B cell (primary cell): ENCODE data around the gene TK2. TPM values are rescaled to one million over a fixed set of nuclear protein-coding genes. Genes with fewer than 3 reads are reported as not detected.

Experiments
- ATAC-seq: fragments of 200-7000 bp; cut with Tn5 transposase; one replicate; pipeline ENCODE4 v1.10.0; 2021; ENCODE audit warnings: low read depth, mild to moderate bottlenecking, moderate number of reproducible peaks, moderate library complexity
- CTCF ChIA-PET: fragments of 350-600 bp; sonication (Branson Sonifier 250); formaldehyde crosslinking; loops from one replicate; lab custom pipeline; 2021; ENCODE audit warnings: antibody characterized with exemption, inconsistent platforms; lab: Charles Lee
- POLR2A ChIA-PET: fragments of 350-600 bp; sonication (Branson Sonifier 250); formaldehyde crosslinking; loops from one replicate; lab custom pipeline; 2021; ENCODE audit warnings: antibody characterized with exemption; lab: Charles Lee
- DNase-seq: peaks from one replicate; pipeline ENCODE4 v3.0.0; 2013
- H2AFZ ChIP-seq: 2 replicates; pipeline ENCODE4 v1.6.1; 2012; ENCODE audit warnings: mild to moderate bottlenecking, low read depth, low read length; ENCODE audit not compliant: insufficient read depth, poor library complexity, severe bottlenecking
- H3K27ac ChIP-seq, 2 donors: 1 replicate in 1 of 2; 2 replicates in 1 of 2; pipeline ENCODE4 v1.5.1; 2012 to 2013; ENCODE audit warnings: low read length in 2 of 2, mild to moderate bottlenecking in 2 of 2, moderate library complexity in 1 of 2
- H3K27me3 ChIP-seq, 4 experiments: fragments of 200-600 bp in 1 of 4; sonication (generic) in 1 of 4; replicated peaks in 1 of 4; 1 replicate in 2 of 4; 2 replicates in 2 of 4; pipeline versions ENCODE4 v1.6.1 to v1.7.0; 2013 to 2016; ENCODE audit warnings: low read length in 3 of 4, mild to moderate bottlenecking in 2 of 4, mixed read lengths in 1 of 4, moderate library complexity in 1 of 4; ENCODE audit not compliant: insufficient read depth in 4 of 4, control insufficient read depth in 3 of 4; ENCODE audit errors: control extremely low read depth in 1 of 4
- H3K36me3 ChIP-seq, 2 experiments: replicated peaks in 1 of 2; 1 replicate in 1 of 2; 2 replicates in 1 of 2; pipeline versions ENCODE4 v1.6.1 to v1.7.1; 2013; ENCODE audit warnings: low read length in 1 of 2; ENCODE audit not compliant: insufficient read depth in 2 of 2, control insufficient read depth in 1 of 2; ENCODE audit errors: control extremely low read depth in 1 of 2, extremely low read depth in 1 of 2
- H3K4me1 ChIP-seq, 2 donors: fragments of 200-600 bp in 1 of 2; sonication (generic) in 1 of 2; 1 replicate in 1 of 2; 2 replicates in 1 of 2; pipeline versions ENCODE4 v1.5.1 to v1.6.1; 2013 to 2017; ENCODE audit warnings: low read length in 2 of 2; ENCODE audit not compliant: control insufficient read depth in 2 of 2, insufficient read depth in 2 of 2
- H3K4me2 ChIP-seq: replicated peaks from 2 replicates; pipeline ENCODE3; 2012; ENCODE audit warnings: mild to moderate bottlenecking, low read depth, low read length; ENCODE audit not compliant: poor library complexity, severe bottlenecking
- H3K4me3 ChIP-seq, 5 experiments: fragments of 200-600 bp in 1 of 5; sonication (generic) in 1 of 5; 1 replicate in 3 of 5; 2 replicates in 2 of 5; pipeline versions ENCODE4 v1.5.1 to v1.7.0; 2011 to 2016; ENCODE audit warnings: low read length in 4 of 5, mild to moderate bottlenecking in 4 of 5, low read depth in 2 of 5, control low read depth in 1 of 5, moderate library complexity in 1 of 5; ENCODE audit not compliant: insufficient read depth in 1 of 5; ENCODE audit errors: control extremely low read depth in 1 of 5, extremely low read depth in 1 of 5
- H3K79me2 ChIP-seq: fragments of 200-600 bp; sonication (generic); one replicate; pipeline ENCODE4 v1.6.0; 2016; ENCODE audit warnings: low read length; ENCODE audit not compliant: control insufficient read depth, insufficient read depth
- H3K9ac ChIP-seq: fragments of 200-600 bp; sonication (generic); 2 replicates; pipeline ENCODE4 v1.6.1; 2017; ENCODE audit warnings: mild to moderate bottlenecking, low read length, moderate library complexity
- H3K9me3 ChIP-seq, 3 donors: one replicate each; pipeline versions ENCODE4 v1.6.1 to v1.7.1; 2013; ENCODE audit warnings: low read length in 2 of 3; ENCODE audit not compliant: control insufficient read depth in 2 of 3, insufficient read depth in 1 of 3; ENCODE audit errors: control extremely low read depth in 1 of 3
- H4K20me1 ChIP-seq: 2 replicates; pipeline ENCODE4 v1.6.0; 2012; ENCODE audit warnings: mild to moderate bottlenecking, low read length; ENCODE audit not compliant: insufficient read depth, control insufficient read depth, poor library complexity, severe bottlenecking
- H3K27ac Mint-ChIP-seq: one replicate; pipeline ENCODE4 v1.8.0; 2021; ENCODE audit warnings: mixed read lengths
- H3K27me3 Mint-ChIP-seq: one replicate; pipeline ENCODE4 v1.8.0; 2021; ENCODE audit warnings: mixed read lengths
- H3K4me1 Mint-ChIP-seq: one replicate; pipeline ENCODE4 v1.8.0; 2021; ENCODE audit warnings: mixed read lengths
- H3K4me3 Mint-ChIP-seq: one replicate; pipeline ENCODE4 v1.8.0; 2021; ENCODE audit warnings: mixed read lengths
- H3K9me3 Mint-ChIP-seq: one replicate; pipeline ENCODE4 v1.8.0; 2022; ENCODE audit warnings: mixed read lengths; ENCODE audit not compliant: insufficient read depth
- EZH2 ChIP-seq: IDR thresholded peaks from 2 replicates; pipeline ENCODE4 v1.6.1; 2012; ENCODE audit warnings: borderline replicate concordance, low read depth, mild to moderate bottlenecking, moderate library complexity, low read length; ENCODE audit not compliant: insufficient read depth, poor library complexity, severe bottlenecking
- whole genome bisulfite sequencing: methylation state at CpG from one replicate; pipeline ENCODE4 v1.1.5; 2013; ENCODE audit warnings: missing lambda C conversion rate; ENCODE audit not compliant: insufficient coverage; 5-methylcytosine and 5-hydroxymethylcytosine counted together
- intact Hi-C: fragments of 100-400 bp; cut with micrococcal nuclease; formaldehyde crosslinking; loops from one replicate; pipeline ENCODE4 v1.10.0; 2022
- polyA plus RNA-seq: library from polyadenylated mRNA; depleted of rRNA; stranded (reverse); fragments of >200 nt; gene quantifications from 2 replicates; pipeline ENCODE4 v1.2.3, GENCODE V29; 2012
- total RNA-seq, 2 donors: library from RNA; stranded (reverse); fragments of 120-200 nt in 1 of 2; gene quantifications; 1 replicate in 1 of 2; 2 replicates in 1 of 2; pipeline versions ENCODE4 v1.2.3 to v1.2.4, GENCODE V29; 2013 to 2022
- TF ChIP-seq, protein P1 (sequence below): fragments of 200-600 bp; IDR thresholded peaks from one replicate; pipeline ENCODE4 v1.8.0; 2022; ENCODE audit warnings: antibody characterized with exemption, mild to moderate bottlenecking

Gene TK2
- total and polyA plus RNA-seq, 2 donors (not counting 1 experiment from before 2014, with no cell fraction given) = 2.9 to 9.7 TPM

DNA sequence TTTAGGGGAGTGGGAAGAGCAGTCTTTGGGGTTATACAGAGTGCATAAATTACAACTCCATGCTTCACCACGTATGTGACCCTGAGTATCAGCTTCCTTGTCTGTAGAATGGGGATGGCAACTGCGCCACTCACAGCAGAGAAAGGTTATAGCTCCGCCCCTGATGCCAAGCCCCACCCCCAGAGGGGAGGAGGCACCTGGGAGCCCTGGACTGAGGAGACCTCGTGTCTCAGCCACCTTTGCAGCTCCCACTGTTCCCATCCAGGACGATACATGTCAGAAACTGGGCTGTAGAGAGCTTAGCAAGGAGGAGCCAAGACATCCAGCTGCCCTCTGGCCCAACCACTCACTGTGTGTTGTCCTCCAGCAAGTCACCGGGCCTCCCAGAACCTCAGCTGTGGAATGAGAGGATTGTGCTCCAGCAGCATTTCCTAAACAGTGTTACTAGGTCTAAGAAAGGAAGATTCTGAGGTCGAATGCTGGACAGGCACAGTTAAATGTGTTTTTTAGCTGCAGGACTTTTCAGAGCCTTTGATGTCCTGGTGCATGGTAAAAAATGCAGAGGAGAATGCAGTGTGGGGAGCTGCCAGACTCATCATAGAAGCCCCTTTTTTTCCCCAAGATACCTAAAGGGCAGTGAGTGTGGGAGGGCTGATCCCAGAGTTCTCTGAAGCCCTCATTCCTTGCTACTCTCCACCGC is 73.4 kb downstream of the TK2 start:
- H3K27ac ChIP-seq = no peak overlapping the region
- H3K4me3 ChIP-seq = no peak overlapping the region
- peaks cover 16 to 21% of the 10 kb centered on the region in 2 donors for H3K4me1 ChIP-seq
- no peaks in the 10 kb centered on the region for H3K79me2 ChIP-seq
- peaks cover 14% of the 10 kb centered on the region for H3K27me3 Mint-ChIP-seq
- H3K4me3 Mint-ChIP-seq = no peak overlapping the region
- intact Hi-C loops = no loop called here
- no peak for TF ChIP-seq EZH2
- TF ChIP-seq, protein P1, sequence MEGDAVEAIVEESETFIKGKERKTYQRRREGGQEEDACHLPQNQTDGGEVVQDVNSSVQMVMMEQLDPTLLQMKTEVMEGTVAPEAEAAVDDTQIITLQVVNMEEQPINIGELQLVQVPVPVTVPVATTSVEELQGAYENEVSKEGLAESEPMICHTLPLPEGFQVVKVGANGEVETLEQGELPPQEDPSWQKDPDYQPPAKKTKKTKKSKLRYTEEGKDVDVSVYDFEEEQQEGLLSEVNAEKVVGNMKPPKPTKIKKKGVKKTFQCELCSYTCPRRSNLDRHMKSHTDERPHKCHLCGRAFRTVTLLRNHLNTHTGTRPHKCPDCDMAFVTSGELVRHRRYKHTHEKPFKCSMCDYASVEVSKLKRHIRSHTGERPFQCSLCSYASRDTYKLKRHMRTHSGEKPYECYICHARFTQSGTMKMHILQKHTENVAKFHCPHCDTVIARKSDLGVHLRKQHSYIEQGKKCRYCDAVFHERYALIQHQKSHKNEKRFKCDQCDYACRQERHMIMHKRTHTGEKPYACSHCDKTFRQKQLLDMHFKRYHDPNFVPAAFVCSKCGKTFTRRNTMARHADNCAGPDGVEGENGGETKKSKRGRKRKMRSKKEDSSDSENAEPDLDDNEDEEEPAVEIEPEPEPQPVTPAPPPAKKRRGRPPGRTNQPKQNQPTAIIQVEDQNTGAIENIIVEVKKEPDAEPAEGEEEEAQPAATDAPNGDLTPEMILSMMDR = no peak
- H3K4me2 ChIP-seq = no peak overlapping the region
- no peak overlapping the region for H3K9ac ChIP-seq
- H3K9me3 ChIP-seq = no peaks in the 10 kb centered on the region
- no peak overlapping the region for H2AFZ ChIP-seq
- ChIA-PET POLR2A (no interaction called here), CTCF (interaction anchor here (0.6 to 10.5 kb wide), 24 partner anchors 11 to 391 kb away, joined by 3 to 91 read pairs (median 4); partner anchors contain the start of gene CKLF)
- peak; percentile 47 for DNase-seq
- WGBS = 65% methylated on average over 6 of the region's 8 CpGs
- peaks cover 19% of the 10 kb centered on the region for H3K4me1 Mint-ChIP-seq
- H4K20me1 ChIP-seq = no peaks in the 10 kb centered on the region
- ATAC-seq = no peak
- no peak overlapping the region for H3K27ac Mint-ChIP-seq
- H3K36me3 ChIP-seq = no peaks in the 10 kb centered on the region
- no peaks in the 10 kb centered on the region for H3K9me3 Mint-ChIP-seq
- peaks cover 0 to 6% (median 3%) of the 10 kb centered on the region in 4 experiments for H3K27me3 ChIP-seq

GRCh38 chr16:66475232-66475631 is 74.7 kb downstream of the TK2 start:
- Histone ChIP-seq H2AFZ (no peak overlapping the region), H3K4me2 (peak overlapping the region; percentile 26), H3K27me3 (peaks cover 0 to 10% (median 5%) of the 10 kb centered on the region in 4 experiments), H3K27ac (no peak overlapping the region), H3K9ac (no peak overlapping the region), H3K4me1 (peaks cover 16 to 21% of the 10 kb centered on the region in 2 donors), H3K36me3 (no peaks in the 10 kb centered on the region), H3K9me3 (no peaks in the 10 kb centered on the region), H3K79me2 (no peaks in the 10 kb centered on the region), H4K20me1 (no peaks in the 10 kb centered on the region), H3K4me3 (no peak overlapping the region)
- Mint-ChIP-seq H3K9me3 (no peaks in the 10 kb centered on the region), H3K27me3 (peaks cover 17% of the 10 kb centered on the region), H3K4me3 (no peak overlapping the region), H3K4me1 (peaks cover 19% of the 10 kb centered on the region), H3K27ac (no peak overlapping the region)
- no peak for TF ChIP-seq EZH2
- TF ChIP-seq, protein P1 = no peak
- 100% methylated on average over 2 of the region's 2 CpGs for WGBS
- intact Hi-C loops = no loop called here
- ChIA-PET CTCF (interaction anchor here (1.1 to 10.5 kb wide), 9 partner anchors 8 to 394 kb away, joined by 3 to 91 read pairs (median 3); no protein-coding TSS in a partner anchor), POLR2A (no interaction called here)
- DNase-seq (no peak), ATAC-seq (no peak)
